T-helper 17 cell (primary cell): ENCODE data around the gene FAM72B. TPM values are rescaled to one million over a fixed set of nuclear protein-coding genes. Genes with fewer than 3 reads are reported as not detected.
"Not testable (repeated sequence)": the region's sequence is repeated elsewhere in the genome, so short reads cannot be mapped to it uniquely, and the experiment has no call there.

Experiments used
- ATAC-seq: fragments of 150-1000 bp; cut with Tn5 transposase; 2 replicates; pipeline ENCODE4 v1.10.0; 2021; ENCODE audit warnings: mild to moderate bottlenecking, moderate library complexity
- DNase-seq, 3 donors: peaks; one replicate each; pipeline versions ENCODE4 v3.0.0 to v3.0.0-alpha.2; 2020 to 2021
- H3K9me3 ChIP-seq: one replicate; pipeline ENCODE4 v1.7.0; 2013; ENCODE audit warnings: low read length, mild to moderate bottlenecking; ENCODE audit not compliant: control insufficient read depth, poor library complexity, severe bottlenecking
- H3K27ac Mint-ChIP-seq: one replicate; pipeline ENCODE4 v1.8.0; 2022; ENCODE audit warnings: mild to moderate bottlenecking, moderate library complexity, mixed read lengths
- H3K27me3 Mint-ChIP-seq: one replicate; pipeline ENCODE4 v1.8.0; 2022; ENCODE audit warnings: mixed read lengths
- H3K36me3 Mint-ChIP-seq: one replicate; pipeline ENCODE4 v1.8.0; 2022; ENCODE audit warnings: low read depth, mixed read lengths
- H3K4me1 Mint-ChIP-seq: one replicate; pipeline ENCODE4 v1.8.0; 2022; ENCODE audit warnings: mild to moderate bottlenecking, mixed read lengths
- H3K4me3 Mint-ChIP-seq: one replicate; pipeline ENCODE4 v1.8.0; 2022; ENCODE audit warnings: mild to moderate bottlenecking, moderate library complexity, mixed read lengths
- total RNA-seq, 4 donors: library from RNA in 2 of 4; stranded (reverse) in 2 of 4; gene quantifications; one replicate each; pipeline ENCODE4 v1.2.3 and lab custom pipeline; 2022 to 2026

Gene FAM72B
- total RNA-seq (1 to 10 TPM in 1 of 2 donors, under 1 TPM in 1; 0.35 to 2.2 TPM), total RNA-seq (lab: John Stamatoyannopoulos, UW) (0.45 to 0.58 reads per million in 2 donors)

DNA sequence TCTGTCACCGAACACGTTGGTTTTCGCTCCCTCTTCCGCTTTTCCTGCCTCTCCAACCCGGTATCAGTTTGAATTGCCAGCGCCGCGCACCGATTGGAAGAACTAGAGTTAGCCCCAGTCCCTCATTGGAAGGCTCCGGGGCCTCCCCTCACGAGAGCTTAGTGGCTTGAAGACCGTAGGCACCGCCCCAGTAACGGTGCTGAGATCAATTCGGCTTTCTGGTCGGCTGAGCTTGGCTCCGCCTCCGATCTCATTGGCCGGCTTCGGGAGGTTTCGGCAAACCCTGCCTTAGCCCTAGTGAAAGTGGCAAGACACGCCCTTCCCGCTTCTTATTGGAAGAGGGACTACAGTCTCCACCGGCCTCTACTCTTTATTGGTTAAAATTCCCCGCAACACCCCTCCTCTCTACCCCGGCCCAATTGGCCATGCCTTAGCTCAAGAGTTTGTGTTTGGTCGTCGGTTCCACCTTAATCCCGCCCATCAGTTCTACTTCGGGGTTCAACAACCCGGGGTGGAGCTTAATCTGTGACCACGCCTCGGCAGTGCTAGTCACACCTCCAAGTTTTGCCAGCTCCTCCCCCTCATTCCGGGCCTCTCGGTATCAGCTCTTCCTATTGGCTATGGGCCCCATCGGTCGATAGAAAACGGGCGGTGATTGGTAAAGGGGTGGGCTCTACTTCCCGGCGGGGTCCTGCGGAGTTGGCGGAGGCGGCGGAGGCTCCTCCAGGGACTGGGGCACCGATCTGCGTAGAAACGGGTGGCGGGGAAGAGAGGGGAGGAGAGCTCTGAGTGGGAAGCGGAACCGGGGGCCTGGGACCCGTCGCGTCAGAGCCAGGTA is at the start of gene FAM72B, which contains the start of gene SRGAP2C:
FAM72B (minus strand) TSS at position 51 of the 838 bp plus-strand sequence. CDS start 851 bp downstream, outside the sequence.
SRGAP2C (plus strand) TSS at position 686 of the 838 bp plus-strand sequence. CDS start 2,472 bp downstream, outside the sequence.
- H3K4me1 Mint-ChIP-seq, H3K27me3 Mint-ChIP-seq, H3K9me3 ChIP-seq, H3K36me3 Mint-ChIP-seq: not testable (repeated sequence)
- peak; percentile 71 to 88 (median 80) for DNase-seq
- ATAC-seq: peak; percentile 84
- H3K27ac Mint-ChIP-seq: peak within 1 kb of the TSS; percentile 74
- H3K4me3 Mint-ChIP-seq: peak within 1 kb of the TSS; percentile 95

DNA sequence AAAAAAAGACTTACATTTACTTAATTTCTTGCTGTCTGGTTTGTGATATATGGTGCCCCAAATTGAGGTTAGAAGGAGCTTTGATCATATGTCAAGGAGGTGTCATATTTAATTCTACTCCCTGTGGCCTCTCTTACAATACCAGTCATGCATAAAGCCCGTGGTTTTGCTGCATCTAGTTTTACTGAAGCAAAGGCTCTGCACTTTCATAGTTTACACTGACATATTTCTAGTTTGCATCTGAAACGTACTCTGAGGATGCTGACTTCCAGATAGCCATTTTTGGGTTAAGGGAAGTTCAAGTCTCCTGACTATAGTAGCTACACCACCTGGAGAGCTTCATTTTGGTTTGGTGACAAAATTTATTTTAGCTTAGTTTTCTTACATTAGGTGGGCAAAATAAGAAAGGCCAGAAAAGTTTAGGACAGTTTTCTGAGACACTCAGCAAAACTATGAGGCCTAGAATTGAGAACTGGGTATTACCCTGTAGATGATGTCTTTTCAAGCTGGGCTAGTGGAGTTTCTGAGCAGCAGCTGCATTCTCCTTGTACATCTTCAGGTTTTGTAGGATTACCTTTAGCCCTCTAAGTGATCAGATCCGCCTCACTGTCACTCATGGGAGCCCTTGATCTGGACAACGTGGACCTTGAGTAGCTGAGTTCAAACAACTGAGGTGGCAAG is 48.4 kb upstream of the FAM72B start:
- H3K36me3 Mint-ChIP-seq, H3K9me3 ChIP-seq, H3K27ac Mint-ChIP-seq, H3K27me3 Mint-ChIP-seq, H3K4me3 Mint-ChIP-seq, DNase-seq, H3K4me1 Mint-ChIP-seq: not testable (repeated sequence)
- ATAC-seq: peak; percentile 35

DNA sequence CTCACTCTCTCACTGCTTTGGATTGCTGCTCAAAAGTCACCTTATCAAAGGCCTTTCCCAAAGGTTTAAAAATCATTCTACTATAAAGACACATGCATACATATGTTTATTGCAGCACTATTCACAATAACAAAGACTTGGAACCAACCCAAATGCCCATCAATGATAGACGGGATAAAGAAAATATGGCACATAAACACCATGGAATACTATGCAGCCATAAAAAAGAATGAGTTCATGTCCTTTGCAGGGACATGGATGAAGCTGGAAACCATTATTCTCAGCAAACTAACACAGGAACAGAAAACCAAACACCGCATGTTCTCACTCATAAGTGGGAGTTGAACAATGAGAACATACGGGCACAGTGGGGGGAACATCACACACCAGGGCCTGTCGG is 46.5 kb upstream of the FAM72B start:
- not testable (repeated sequence) for H3K36me3 Mint-ChIP-seq, H3K4me3 Mint-ChIP-seq, DNase-seq, H3K27me3 Mint-ChIP-seq, ATAC-seq, H3K9me3 ChIP-seq, H3K4me1 Mint-ChIP-seq, H3K27ac Mint-ChIP-seq

DNA sequence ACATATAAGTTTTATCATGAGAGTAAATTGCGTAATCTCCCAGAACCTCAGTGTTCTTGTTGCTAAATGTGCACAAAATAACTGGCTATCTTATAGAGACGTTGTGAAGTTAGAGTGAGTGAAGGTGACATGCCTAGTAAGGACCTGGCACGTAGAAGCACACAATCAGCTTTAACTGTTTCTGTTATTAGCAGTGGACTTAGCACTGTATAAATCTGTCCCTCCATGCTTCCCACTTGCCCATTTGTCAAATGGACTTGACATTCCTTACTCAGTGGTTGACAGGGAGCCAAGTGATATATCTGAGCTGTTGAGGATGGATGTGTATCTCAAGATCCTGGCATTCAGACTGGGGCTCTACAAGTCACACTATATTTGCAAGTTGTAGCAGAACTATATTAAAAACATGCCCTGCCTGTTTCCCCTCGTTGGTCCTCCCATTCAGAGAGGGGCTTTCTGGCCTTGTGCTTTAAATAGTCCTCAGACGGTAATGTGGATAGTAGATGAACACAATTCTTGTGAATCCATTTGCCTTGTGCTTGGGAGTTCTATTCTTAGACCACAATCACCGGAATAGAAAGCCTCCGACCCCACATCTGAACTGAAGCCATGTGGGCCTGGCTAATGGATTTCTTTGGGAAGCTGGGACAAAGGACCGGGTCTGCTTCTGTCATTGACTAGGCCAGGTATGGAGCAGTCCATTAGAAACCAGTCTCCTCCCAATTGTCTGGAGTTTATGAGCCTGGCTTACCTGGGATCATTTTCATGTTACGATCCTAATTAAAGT is 43.6 kb upstream of the FAM72B start:
- not testable (repeated sequence) for H3K9me3 ChIP-seq, H3K27me3 Mint-ChIP-seq, H3K4me1 Mint-ChIP-seq, DNase-seq, H3K27ac Mint-ChIP-seq, H3K4me3 Mint-ChIP-seq, ATAC-seq, H3K36me3 Mint-ChIP-seq

DNA sequence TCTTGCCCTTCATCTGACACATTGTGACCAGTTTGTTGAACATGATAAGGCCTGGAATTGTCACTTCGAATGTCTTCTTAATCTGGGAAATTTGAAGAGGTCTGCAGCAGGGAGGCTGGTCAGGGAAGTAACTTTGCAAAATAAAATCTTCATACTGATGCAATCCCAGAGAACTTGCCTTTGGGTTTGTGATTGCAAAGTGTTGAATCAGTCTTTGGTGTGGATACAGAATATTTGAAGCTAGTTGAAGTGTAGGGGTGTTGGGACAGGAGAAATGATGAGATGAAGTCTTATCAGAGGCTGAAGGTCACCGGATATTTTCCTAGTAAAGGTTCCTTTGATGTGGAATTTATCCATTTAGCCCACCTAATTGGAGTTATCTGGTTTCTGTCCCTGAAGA is 42.8 kb upstream of the FAM72B start:
- not testable (repeated sequence) for H3K4me1 Mint-ChIP-seq, H3K27ac Mint-ChIP-seq, DNase-seq, H3K27me3 Mint-ChIP-seq, H3K36me3 Mint-ChIP-seq, H3K4me3 Mint-ChIP-seq, H3K9me3 ChIP-seq, ATAC-seq

DNA sequence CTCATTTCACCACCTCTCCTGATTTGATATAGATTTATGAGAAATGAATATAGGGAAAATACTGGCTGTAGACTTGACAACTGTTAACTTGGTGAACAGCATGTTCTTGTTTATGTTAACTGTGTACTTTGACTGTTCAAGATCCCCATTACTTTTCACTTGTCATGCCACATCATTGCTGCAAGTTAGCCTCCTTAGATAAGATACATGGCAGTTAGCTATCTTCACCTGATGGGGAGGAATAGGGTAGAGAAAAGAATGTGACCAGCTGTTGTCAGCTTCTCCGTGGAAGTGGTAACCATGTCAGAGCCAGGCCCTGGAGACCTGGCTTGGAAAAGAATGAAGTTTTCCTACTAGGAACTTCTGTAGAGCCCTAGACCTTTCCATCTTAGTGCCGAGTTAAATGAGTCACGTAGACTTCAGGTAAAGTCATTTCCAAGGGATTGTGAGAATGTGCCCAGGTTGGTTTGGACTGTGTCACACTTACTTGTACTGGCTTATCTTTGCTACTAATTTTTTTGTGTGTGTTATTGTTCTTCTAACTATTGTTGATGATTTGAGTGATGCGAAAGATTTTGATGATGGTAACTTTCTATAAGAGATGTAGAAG is 42.3 kb upstream of the FAM72B start:
- H3K9me3 ChIP-seq, H3K27me3 Mint-ChIP-seq, H3K4me1 Mint-ChIP-seq, H3K4me3 Mint-ChIP-seq, DNase-seq, ATAC-seq, H3K27ac Mint-ChIP-seq, H3K36me3 Mint-ChIP-seq: not testable (repeated sequence)

DNA sequence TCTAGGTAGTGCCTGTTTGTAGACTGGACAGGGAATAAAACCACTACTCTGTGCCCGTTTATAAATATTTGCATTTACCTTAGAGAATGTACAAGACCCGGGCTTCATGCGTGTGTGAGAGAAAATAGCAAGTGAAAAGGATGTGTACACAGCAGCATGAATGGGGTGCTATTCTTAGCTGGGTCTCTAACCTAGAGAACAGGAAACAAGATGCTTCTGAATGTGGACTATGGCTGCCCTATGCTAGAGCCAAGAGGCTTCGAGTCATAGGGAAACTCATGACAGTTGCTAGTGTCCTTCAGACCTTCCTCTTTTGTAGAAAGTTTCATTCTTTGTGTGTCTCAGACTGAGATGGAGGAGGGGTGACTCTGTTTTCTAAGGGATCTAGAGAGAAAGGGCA is 40.6 kb upstream of the FAM72B start:
- H3K27ac Mint-ChIP-seq, H3K36me3 Mint-ChIP-seq, DNase-seq, H3K27me3 Mint-ChIP-seq, H3K9me3 ChIP-seq, H3K4me1 Mint-ChIP-seq, H3K4me3 Mint-ChIP-seq: not testable (repeated sequence)
- peak; percentile 84 for ATAC-seq

DNA sequence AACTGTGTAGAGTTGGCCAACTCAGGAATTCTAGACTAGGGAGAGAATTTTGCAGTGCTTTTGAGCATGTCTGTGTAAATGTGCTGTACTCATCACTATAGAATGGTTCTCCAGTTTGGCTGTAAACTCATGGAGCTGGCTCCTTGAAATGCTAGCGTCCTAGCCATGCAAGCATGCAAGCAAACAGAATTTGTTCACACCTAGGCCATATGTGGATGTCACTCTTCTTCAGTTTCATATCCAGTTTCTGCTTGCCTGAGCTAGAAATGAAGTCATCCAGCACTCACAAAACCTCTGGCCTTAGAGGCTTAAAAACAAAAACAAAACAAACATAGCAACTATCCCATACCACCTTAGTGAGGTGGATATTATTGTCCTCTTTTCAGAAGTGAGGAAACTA is 37.6 kb upstream of the FAM72B start:
- H3K27me3 Mint-ChIP-seq, H3K27ac Mint-ChIP-seq, H3K4me1 Mint-ChIP-seq, H3K9me3 ChIP-seq, H3K4me3 Mint-ChIP-seq, DNase-seq, H3K36me3 Mint-ChIP-seq: not testable (repeated sequence)
- peak; percentile 42 for ATAC-seq

DNA sequence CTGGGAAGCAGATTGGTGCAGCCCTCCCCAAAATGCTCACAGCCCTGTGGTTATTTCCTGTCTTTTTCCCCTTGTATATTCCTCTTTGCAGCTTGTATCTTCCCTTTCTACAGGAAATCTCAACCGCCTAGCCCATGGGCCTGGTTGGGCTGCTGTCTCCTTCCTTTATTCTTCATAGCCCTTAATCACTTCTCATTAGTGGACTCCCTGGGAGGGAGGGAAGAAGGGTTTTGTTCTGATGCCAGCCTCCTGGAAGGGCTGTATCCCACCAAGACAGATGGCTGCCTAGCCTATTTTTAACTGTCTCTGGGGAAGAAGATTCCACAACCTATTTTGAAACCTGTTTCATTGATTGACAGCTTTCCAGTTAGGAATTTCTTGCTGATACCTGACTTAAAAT is 32.5 kb upstream of the FAM72B start:
- not testable (repeated sequence) for H3K4me1 Mint-ChIP-seq, ATAC-seq, H3K27me3 Mint-ChIP-seq, H3K9me3 ChIP-seq, H3K36me3 Mint-ChIP-seq, DNase-seq, H3K27ac Mint-ChIP-seq, H3K4me3 Mint-ChIP-seq

DNA sequence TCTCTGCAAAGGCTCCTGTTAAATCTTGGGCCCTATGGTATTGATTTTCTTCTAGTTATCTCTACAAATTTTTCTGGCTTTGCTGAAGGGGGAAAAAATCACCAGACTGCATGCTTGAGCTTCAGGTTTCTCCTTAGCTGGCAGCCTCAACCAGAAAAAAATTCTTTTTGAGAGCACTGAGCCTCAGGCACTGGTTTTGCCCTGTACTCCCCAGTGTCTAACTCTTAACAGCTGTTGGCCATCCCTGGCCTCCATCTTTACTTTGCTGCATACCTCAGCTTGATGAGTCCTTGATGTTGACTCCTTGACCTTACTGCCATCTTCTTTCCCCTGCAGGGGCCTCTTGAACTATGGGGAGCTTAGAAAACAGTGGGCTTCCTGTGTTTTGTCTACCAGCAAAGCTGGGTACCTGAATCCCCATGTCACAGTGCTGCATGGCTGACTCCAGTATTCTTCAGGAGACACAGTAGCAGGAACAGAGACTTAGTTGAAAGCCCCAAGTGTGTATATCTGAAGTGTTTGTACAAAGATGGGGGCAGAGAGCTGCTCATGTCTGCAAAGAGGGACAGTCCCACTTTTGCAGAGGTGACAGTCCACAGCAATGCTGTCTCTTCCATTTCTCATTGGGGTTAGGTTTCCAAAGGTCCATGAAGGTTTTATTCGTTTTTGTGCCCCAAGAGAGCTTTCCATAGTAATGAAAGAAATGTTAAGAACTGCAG is 31.7 kb upstream of the FAM72B start:
- H3K4me1 Mint-ChIP-seq, H3K9me3 ChIP-seq, DNase-seq, ATAC-seq, H3K4me3 Mint-ChIP-seq, H3K27ac Mint-ChIP-seq, H3K27me3 Mint-ChIP-seq, H3K36me3 Mint-ChIP-seq: not testable (repeated sequence)

DNA sequence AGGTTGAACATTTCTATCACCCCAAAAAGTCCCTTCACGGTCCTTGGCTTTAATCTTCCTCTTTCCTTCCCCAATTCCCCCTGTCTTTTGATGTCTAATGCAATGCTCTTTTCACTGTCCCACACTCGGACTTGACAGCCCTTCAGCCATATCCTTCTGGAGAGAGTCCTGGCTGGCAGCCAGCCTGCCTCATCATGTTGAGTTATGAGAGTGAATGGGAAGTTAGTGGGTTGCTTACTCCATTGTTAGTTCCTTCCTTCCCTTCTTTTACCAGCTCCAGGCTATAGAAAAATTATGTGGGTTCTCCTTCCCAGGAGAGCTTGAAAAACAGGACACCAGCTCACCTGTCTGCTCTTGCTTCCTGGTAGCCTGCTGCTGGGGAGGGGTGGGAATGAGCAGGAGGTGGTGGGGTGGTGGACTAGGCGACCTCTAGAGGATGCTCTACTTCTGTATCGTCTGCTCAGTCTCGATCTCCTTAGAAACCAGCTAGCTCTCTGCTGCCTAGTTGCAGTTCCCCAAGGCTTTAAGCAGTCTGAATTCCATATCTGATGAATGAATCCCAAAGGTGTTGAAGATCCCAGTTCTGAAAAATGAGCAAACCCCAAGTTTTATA is 30.5 kb upstream of the FAM72B start:
- H3K4me1 Mint-ChIP-seq, H3K4me3 Mint-ChIP-seq, H3K9me3 ChIP-seq, H3K36me3 Mint-ChIP-seq, H3K27ac Mint-ChIP-seq, H3K27me3 Mint-ChIP-seq, DNase-seq: not testable (repeated sequence)
- peak; percentile 36 for ATAC-seq

DNA sequence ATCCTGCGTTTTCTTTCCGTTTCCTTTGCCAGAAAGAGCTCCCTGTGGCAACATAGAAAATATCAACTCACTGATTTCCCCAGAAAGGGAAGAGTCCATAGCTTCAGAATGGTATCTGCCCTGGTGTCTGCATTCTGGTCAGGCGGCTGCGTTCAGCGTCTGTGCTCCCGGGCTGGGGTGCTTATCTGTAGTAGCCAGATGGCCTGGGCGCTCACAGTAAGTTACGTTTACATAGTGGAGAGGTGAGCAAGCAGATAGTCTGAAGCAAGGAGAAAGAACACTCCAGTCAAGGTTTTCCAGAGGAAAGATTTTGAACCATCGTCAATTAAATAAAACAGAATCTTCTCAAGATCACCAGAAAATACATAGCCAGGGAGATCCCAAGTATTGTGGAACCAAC is 29.4 kb upstream of the FAM72B start:
- not testable (repeated sequence) for DNase-seq, H3K36me3 Mint-ChIP-seq, H3K9me3 ChIP-seq, H3K4me3 Mint-ChIP-seq, ATAC-seq, H3K4me1 Mint-ChIP-seq, H3K27ac Mint-ChIP-seq, H3K27me3 Mint-ChIP-seq
